ENCODE measurements around the gene PDIA3. TPM values are rescaled to one million over a fixed set of nuclear protein-coding genes. Genes with fewer than 3 reads are reported as not detected.
"Not testable (repeated sequence)": the region's sequence is repeated elsewhere in the genome, so short reads cannot be mapped to it uniquely, and the experiment has no call there.

The PDIA3 gene
- polyA plus RNA-seq, 1 experiment = 425 TPM

DNA sequence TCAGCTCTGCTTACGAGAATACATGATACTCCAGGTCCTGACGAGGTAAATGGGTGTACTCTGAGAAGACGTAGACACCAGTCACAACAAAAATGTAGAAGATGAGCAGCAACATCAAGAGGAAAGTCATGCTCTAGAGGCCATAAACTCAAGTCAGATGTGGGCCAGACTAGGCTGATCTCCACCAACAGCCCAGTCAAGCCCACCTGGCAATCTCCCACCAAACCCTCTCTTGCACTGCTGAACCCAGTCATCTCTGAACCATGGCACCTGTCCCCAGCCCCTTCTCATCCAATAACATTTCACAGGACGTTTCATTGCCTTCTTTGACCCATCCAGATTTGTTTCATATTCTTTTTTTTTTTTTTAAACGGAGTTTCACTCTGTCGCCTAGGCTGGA, 10.8 kb upstream of the PDIA3 start:
- Histone ChIP-seq H3K4me3 (ENCODE audit: low read depth, low read length) (no peak overlapping the region), H3K36me3 (ENCODE audit: control insufficient read depth, insufficient read depth, low read length) (no peaks in the 10 kb centered on the region), H3K27me3 (ENCODE audit: control insufficient read depth, insufficient read depth, low read length) (no peaks in the 10 kb centered on the region)
- ChIA-PET CTCF (no interaction called here), POLR2A (no interaction called here)
- TF ChIP-seq, protein P1, sequence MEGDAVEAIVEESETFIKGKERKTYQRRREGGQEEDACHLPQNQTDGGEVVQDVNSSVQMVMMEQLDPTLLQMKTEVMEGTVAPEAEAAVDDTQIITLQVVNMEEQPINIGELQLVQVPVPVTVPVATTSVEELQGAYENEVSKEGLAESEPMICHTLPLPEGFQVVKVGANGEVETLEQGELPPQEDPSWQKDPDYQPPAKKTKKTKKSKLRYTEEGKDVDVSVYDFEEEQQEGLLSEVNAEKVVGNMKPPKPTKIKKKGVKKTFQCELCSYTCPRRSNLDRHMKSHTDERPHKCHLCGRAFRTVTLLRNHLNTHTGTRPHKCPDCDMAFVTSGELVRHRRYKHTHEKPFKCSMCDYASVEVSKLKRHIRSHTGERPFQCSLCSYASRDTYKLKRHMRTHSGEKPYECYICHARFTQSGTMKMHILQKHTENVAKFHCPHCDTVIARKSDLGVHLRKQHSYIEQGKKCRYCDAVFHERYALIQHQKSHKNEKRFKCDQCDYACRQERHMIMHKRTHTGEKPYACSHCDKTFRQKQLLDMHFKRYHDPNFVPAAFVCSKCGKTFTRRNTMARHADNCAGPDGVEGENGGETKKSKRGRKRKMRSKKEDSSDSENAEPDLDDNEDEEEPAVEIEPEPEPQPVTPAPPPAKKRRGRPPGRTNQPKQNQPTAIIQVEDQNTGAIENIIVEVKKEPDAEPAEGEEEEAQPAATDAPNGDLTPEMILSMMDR (IDR thresholded peaks at IDR 0.05; ENCODE audit: insufficient read depth, low read depth, low read length) = no peak
- no peak for DNase-seq (ENCODE audit: low read depth)

DNA sequence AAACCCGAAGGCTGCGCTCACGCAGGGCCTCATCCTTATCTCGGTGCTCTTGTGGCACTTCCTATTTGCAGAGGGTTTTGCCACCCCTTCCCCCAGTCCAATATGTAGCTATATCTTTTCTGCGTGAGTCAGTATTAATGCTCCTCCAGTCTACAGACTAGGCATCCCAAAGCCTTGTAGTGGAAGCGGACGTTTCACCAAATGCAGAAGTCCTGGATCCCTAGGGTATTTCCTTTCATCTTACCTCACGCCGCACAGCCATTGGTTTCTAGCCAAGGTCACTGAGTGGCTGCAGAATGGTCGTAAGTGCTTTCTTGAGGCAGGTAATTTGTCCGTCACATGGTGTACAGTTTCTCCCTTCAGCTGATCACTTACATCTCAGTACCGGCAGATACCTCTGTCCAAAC, 668 bp downstream of the PDIA3 start:
- CTCF ChIA-PET; H3K27me3 ChIP-seq (ENCODE audit: control insufficient read depth, insufficient read depth, low read length); H3K36me3 ChIP-seq (ENCODE audit: control insufficient read depth, insufficient read depth, low read length); DNase-seq (ENCODE audit: low read depth): not testable (repeated sequence)
- H3K4me3 ChIP-seq (ENCODE audit: low read depth, low read length) = peak overlapping the region; percentile 87
- POLR2A ChIA-PET = interaction anchor here (1.4 kb wide), 1 partner anchor 30 kb away, joined by 6 read pairs; the partner anchor contains the start of gene ELL3

DNA sequence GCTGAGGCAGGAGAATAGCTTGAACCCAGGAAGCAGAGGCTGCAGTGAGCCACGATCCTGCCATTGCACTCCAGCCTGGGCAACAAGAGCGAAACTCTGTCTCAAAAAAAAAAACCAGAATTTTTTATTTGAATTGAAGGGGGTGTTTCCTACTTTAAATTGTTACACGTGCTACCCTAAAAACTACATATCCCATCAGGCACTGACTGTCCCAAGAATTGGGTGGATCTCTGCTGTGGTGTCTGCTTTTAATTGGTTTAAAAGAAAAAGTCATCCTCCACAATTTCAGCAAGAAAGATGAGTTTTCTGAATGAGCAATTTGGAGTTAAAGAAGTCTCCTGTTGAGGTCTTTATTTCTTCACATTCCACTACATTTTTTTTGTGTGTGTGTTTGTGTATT, 2.1 kb downstream of the PDIA3 start:
- Histone ChIP-seq H3K27me3 (ENCODE audit: control insufficient read depth, insufficient read depth, low read length) (no peaks in the 10 kb centered on the region), H3K4me3 (ENCODE audit: low read depth, low read length) (no peak overlapping the region), H3K36me3 (ENCODE audit: control insufficient read depth, insufficient read depth, low read length) (no peaks in the 10 kb centered on the region)
- ChIA-PET POLR2A (no interaction called here), CTCF (no interaction called here)
- no peak for DNase-seq (ENCODE audit: low read depth)
- TF ChIP-seq, protein P1 (IDR thresholded peaks at IDR 0.05; ENCODE audit: insufficient read depth, low read depth, low read length) = no peak

DNA sequence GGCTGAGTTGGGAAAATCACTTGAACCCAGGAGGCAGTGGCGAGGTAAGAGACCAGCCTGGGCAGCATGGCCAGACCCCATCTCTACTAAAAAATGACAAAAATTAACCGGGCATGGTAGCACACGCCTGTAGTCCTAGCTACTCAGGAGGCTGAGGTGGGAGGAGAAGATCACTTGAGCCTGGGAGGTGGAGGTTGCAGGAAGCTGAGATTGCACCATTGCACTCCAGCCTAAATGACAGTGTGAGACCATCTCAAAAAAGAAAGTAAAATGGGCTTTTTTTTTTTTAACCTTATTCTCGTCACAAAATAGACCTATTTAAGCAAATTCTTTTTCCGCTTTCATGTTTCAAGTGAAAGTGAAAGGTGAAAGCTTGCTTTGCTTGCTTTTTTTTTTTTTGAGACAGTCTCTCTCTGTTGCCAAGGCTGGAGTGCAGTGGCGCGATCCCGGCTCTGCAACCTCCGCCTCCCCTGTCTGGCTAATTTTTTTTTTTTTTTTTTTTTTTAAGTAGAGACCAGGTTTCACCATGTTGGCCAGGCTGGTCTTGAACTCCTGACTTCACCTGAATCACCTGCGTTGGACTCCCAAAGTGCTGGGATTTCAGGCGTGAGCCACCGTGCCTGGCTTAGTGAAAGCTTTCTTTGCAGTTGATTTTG, 3.6 kb downstream of the PDIA3 start:
- POLR2A ChIA-PET = interaction anchor here (0.7 kb wide), 2 partner anchors 22 to 372 kb away, joined by 4 to 12 read pairs; no protein-coding TSS in a partner anchor
- H3K4me3 ChIP-seq (ENCODE audit: low read depth, low read length) = no peak overlapping the region
- no peaks in the 10 kb centered on the region; the same call in 1 of the 2 replicates for H3K36me3 ChIP-seq (ENCODE audit: control insufficient read depth, insufficient read depth, low read length)
- TF ChIP-seq, protein P1 (IDR thresholded peaks at IDR 0.05; ENCODE audit: insufficient read depth, low read depth, low read length) = no peak
- no peak for DNase-seq (ENCODE audit: low read depth)
- no peaks in the 10 kb centered on the region for H3K27me3 ChIP-seq (ENCODE audit: control insufficient read depth, insufficient read depth, low read length)
- CTCF ChIA-PET = interaction anchor here (0.6 kb wide), 1 partner anchor 34 kb away, joined by 4 read pairs; no protein-coding TSS in a partner anchor

DNA sequence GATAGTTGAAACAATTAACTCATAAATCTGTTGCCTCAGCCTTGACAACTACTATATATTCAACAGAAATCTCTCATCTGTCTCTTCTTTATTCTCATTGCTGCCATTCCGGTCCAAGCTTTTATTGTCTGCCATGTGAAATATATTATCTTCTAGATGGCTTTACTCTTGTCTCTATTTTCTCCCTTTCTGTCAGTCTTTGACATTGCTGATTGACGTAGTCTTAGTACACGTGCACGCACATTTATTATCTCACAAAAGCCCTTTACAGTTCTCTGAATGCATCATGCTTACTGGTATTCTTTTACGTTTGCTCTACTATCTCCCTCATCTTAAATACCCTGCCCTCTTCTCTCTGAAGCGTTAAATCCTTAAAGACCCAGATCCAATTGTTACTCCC, 5.6 kb downstream of the PDIA3 start:
- CTCF ChIA-PET = interaction anchor here (2.1 kb wide), 1 partner anchor 19 kb away, joined by 10 read pairs; no protein-coding TSS in a partner anchor

More for the DNA sequence above, 5.6 kb downstream of the PDIA3 start:
- no peak overlapping the region for H3K4me3 ChIP-seq (ENCODE audit: low read depth, low read length)
- TF ChIP-seq, protein P1 (IDR thresholded peaks at IDR 0.05; ENCODE audit: insufficient read depth, low read depth, low read length) = no peak
- H3K36me3 ChIP-seq (ENCODE audit: control insufficient read depth, insufficient read depth, low read length) = peaks cover 2% of the 10 kb centered on the region; the same call in 1 of the 2 replicates
- H3K27me3 ChIP-seq (ENCODE audit: control insufficient read depth, insufficient read depth, low read length) = no peaks in the 10 kb centered on the region
- DNase-seq (ENCODE audit: low read depth) = no peak
- POLR2A ChIA-PET = interaction anchor here (0.6 kb wide), 1 partner anchor 333 kb away, joined by 6 read pairs; no protein-coding TSS in a partner anchor

Data from BJ (cell line).